VCaP (cell line): ENCODE measurements around the gene SYNE3.

Source experiments
- H3K27ac ChIP-seq: fragments of 450-650 bp; 2 replicates; pipeline ENCODE4 v1.5.1; 2017
- TF ChIP-seq, protein P1 (sequence below): fragments of 450-650 bp; conservative IDR thresholded peaks from 2 replicates; pipeline ENCODE4 v1.5.1; 2017; ENCODE audit warnings: mild to moderate bottlenecking, moderate library complexity

Gene SYNE3

DNA sequence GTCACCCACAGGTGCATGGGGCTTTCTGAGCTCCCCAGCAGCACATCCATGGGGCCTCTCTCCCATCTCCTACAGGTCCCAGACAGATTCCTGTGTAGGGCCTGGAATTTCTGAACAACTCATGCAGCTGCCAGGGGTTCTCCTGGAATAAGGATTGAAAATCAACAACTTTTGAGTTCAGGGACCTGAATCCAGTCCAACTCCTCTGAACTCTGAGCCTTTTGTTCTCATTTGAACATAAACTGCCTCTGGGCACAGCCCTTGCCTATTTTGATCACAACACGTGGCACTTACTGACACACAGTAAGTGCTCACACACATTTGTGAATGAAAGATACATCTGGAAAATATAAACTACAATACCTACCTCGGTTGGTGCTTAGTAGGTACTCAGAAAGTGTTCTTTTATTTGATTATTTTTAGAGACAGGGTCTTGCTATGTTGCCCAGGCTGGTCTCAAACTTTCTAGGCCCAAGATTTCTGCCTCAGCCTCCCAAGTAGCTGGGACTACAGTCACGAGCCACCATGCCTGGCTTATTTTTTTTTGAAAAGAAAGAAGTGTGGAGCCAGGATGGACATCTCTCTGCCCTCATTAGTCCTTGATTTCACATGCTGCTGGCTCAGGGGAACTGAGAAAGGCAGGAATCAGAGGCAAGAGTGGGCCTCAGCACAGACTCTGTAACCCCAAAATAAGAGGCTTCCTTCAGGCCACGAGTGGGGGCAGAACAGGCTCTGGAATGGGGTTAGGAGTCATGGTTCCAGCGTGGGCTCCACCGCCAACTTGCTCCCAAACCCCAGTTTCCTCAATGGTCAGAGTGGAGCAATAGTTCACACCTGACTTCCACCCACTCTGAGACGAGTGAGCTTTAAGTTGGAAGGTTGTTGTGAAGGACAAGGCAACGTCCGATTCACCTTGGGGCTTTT, 27.0 kb downstream of the SYNE3 start:
- no peak overlapping the region for H3K27ac ChIP-seq

DNA sequence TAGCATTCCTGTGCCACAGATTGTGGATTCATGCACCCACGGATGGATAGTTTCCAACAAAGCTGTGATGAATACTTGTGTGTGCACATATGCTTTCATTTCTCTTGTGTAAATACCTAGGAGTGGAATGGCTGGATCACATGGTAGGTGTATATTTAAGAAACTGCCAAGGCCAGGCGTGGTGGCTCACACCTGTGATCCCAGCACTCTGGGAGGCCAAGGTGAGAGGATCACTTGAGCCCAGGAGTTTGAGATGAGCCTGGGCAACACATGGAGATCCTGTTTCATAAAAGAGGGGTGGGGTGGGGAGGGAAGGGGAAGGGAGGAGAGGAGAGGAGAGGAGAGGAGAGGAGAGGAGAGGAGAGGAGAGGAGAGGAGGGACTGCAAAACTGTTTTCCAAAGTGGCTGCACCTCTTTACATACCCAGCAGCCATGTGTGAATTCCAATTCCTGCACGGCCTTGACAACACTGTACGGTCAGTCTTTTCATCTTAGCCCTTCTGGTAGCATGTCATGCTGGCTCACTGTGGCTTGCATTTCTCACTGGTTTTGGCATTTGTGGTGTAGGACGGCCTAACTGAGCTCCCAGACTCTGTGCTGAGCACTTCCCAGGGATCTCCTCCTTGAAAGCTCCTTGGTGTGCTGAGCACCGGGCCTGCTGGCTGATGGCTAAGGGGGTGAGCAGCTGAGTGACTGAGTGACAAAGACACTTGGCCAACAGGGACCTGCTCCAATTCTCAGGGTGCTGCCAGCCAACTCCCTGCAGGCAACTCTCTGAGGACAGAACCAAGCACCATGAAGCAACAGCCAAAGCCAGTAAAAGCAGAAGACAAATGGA, 27.9 kb downstream of the SYNE3 start:
- H3K27ac ChIP-seq = no peak overlapping the region
- TF ChIP-seq, protein P1, sequence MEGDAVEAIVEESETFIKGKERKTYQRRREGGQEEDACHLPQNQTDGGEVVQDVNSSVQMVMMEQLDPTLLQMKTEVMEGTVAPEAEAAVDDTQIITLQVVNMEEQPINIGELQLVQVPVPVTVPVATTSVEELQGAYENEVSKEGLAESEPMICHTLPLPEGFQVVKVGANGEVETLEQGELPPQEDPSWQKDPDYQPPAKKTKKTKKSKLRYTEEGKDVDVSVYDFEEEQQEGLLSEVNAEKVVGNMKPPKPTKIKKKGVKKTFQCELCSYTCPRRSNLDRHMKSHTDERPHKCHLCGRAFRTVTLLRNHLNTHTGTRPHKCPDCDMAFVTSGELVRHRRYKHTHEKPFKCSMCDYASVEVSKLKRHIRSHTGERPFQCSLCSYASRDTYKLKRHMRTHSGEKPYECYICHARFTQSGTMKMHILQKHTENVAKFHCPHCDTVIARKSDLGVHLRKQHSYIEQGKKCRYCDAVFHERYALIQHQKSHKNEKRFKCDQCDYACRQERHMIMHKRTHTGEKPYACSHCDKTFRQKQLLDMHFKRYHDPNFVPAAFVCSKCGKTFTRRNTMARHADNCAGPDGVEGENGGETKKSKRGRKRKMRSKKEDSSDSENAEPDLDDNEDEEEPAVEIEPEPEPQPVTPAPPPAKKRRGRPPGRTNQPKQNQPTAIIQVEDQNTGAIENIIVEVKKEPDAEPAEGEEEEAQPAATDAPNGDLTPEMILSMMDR = no peak

More for the DNA sequence above, 27.0 kb downstream of the SYNE3 start:
- TF ChIP-seq, protein P1 = no peak

DNA sequence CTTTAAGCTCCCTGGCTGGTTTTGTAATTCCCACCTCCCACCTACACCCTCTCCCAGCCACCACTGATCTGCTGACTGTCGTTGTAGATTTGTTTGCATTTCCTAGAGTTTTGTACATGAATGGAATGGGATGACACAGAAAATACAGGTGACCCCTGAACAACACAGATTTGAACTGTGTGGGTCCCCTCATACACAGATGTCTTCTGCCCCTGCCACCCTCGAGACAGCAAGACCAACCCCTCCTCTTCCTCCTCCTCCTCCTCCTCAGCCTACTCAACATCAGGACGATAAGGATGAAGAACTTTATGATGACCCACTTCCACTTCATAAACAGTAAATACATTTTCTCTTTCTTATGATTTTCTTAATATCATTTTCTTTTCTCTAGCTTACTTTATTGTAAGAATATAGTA, 28.8 kb downstream of the SYNE3 start:
- H3K27ac ChIP-seq = no peak overlapping the region
- TF ChIP-seq, protein P1 = no peak

DNA sequence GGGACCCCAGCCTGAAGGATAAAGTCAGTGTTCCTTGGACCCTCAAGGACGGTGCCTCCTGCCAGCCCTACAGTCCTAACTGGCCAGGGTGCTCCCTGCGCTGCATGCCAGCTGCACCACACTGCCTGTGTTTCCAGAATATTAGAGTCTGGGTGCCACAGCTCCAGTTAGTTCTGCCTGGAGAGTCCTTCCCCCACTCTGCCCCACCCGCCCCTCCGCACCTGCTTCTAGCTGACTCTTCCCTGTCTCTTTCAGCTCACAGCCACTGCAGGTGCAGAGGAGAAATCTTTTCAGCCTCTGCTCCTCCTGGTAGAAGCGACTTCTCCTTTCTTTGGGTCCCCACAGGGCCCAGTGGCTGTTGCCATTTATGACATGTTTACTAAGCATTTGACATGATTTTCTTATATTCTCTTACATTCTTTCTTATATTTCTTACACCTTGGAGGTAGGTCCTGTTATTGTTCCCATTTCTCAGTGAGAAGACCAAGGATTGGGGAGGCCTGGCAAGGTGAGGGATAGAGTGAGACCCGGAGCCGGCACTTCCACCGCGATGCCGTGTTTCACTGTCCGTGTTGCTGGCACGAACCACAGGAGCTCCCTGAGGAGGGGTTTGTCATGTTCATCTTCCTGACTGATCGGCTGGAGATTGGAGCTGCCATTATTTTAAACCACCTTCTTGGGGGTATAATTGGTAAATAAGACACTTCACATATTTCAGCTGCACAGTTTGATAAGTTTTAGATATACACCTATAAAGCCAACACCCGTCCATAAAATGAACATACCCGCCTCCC, 29.4 kb downstream of the SYNE3 start:
- H3K27ac ChIP-seq = no peak overlapping the region
- TF ChIP-seq, protein P1 = no peak

DNA sequence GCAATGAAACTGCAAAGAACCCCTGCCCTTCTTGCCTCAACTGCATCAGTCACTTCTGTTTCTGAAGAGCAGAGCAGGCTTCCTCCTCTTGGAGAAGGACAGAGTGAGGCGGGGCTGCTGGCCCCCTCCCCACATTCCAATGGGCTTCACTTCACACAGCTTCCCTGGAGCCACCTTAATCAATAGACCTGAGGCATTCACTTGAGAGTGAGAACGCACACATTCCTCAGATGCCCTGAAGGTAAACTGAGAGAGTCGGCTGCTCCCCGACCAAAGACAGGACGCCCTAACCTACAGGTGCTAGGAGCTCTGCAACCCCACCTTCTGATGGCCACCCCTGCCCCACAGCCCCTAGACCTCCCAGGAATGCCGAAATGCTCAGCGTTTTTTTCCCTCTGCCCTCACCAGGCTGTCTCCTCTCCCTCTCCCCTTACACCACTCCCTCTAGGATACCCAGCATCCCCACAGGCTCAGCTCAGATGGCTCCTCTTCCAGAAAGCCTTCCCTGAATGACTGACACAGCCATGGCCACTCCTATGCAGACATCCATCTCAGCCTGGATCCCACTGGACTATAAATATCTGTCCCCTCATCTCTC, 31.1 kb downstream of the SYNE3 start:
- no peak overlapping the region for H3K27ac ChIP-seq
- TF ChIP-seq, protein P1 = no peak

DNA sequence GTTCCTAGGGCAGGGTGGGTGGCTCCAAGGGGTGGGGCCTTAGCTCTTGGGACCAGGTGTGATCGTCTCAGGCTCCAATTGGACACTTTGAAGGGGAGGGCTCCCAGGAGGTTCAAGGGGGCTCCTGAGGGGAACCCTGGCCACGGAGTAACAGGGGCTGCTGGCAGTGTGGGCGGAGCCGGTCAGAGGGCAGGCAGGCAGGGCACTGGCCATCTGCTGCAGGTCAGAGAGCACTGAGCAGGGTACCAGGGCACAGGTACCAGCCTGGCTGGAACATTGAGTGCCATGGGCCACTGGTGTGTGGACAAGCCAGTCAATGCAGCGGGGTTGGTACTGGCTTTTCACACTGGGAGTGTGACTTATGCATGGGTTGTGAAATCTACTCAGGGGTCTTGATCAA, 32.2 kb downstream of the SYNE3 start:
- TF ChIP-seq, protein P1 = no peak
- no peak overlapping the region for H3K27ac ChIP-seq
